Mucosa of rectum (tissue), 2 donors: Measurements from ENCODE around the gene MPPE1.
A peak's percentile ranks its signal among the peaks of the same experiment; 100 is the strongest.
"Not testable (repeated sequence)": the region's sequence is repeated elsewhere in the genome, so short reads cannot be mapped to it uniquely, and the experiment has no call there.

Experiments used
- H3K27ac ChIP-seq, 2 donors: one replicate each; pipeline ENCODE4 v1.7.0; 2013; ENCODE audit warnings: inconsistent platforms in 2 of 2, low read depth in 2 of 2, low read length in 2 of 2
- H3K27me3 ChIP-seq, 2 donors: one replicate each; pipeline ENCODE4 v1.7.0; 2013; ENCODE audit warnings: low read length in 2 of 2; ENCODE audit not compliant: control insufficient read depth in 2 of 2, insufficient read depth in 2 of 2
- H3K36me3 ChIP-seq, 2 donors: one replicate each; pipeline ENCODE4 v1.7.0; 2013; ENCODE audit warnings: low read length in 2 of 2; ENCODE audit not compliant: control insufficient read depth in 2 of 2, insufficient read depth in 2 of 2
- H3K4me1 ChIP-seq, 2 donors: one replicate each; pipeline ENCODE4 v1.7.0; 2013; ENCODE audit warnings: low read length in 2 of 2, mild to moderate bottlenecking in 1 of 2; ENCODE audit not compliant: control insufficient read depth in 2 of 2, insufficient read depth in 2 of 2
- H3K4me3 ChIP-seq, 2 donors: one replicate each; pipeline ENCODE4 v1.7.0; 2013; ENCODE audit warnings: low read length in 2 of 2
- H3K9ac ChIP-seq, 2 donors: one replicate each; pipeline ENCODE4 v1.7.0; 2013; ENCODE audit warnings: low read length in 2 of 2, low read depth in 1 of 2, mild to moderate bottlenecking in 1 of 2
- H3K9me3 ChIP-seq, 2 donors: one replicate each; pipeline ENCODE4 v1.7.0; 2013; ENCODE audit warnings: low read length in 2 of 2; ENCODE audit not compliant: control insufficient read depth in 2 of 2
- donor health status: healthy.
- donor health status: Normal muscosa, but diverticular disease.

The MPPE1 gene

GRCh38 chr18:11902522-11903292 lies 5.4 kb downstream of the MPPE1 start:
- Histone ChIP-seq H3K27me3 (no peaks in the 10 kb centered on the region), H3K27ac (no peak overlapping the region), H3K36me3 (peaks cover 6 to 14% of the 10 kb centered on the region in 2 donors), H3K9me3 (no peaks in the 10 kb centered on the region), H3K4me3 (no peak overlapping the region), H3K4me1 (peaks cover 2 to 7% of the 10 kb centered on the region in 2 donors), H3K9ac (no peak overlapping the region)

- Histone ChIP-seq H3K27me3 (no peaks in the 10 kb centered on the region), H3K36me3 (peaks cover 6 to 14% of the 10 kb centered on the region in 2 donors)
Measured at GRCh38 chr18:11901826-11902438, 6.2 kb downstream of the MPPE1 start.

GRCh38 chr18:11899063-11899462 lies 9.1 kb downstream of the MPPE1 start:
- Histone ChIP-seq H3K4me3 (no peak overlapping the region), H3K9ac (no peak overlapping the region), H3K4me1 (no peaks in the 10 kb centered on the region), H3K9me3 (no peaks in the 10 kb centered on the region), H3K27me3 (no peaks in the 10 kb centered on the region), H3K27ac (no peak overlapping the region), H3K36me3 (peaks cover 11 to 24% of the 10 kb centered on the region in 2 donors)

More at GRCh38 chr18:11901826-11902438, 6.2 kb downstream of the MPPE1 start:
- no peak overlapping the region for H3K9ac ChIP-seq
- H3K4me1 ChIP-seq, result no peaks in the 10 kb centered on the region
- H3K27ac ChIP-seq, result no peak overlapping the region
- H3K9me3 ChIP-seq, result no peaks in the 10 kb centered on the region
- no peak overlapping the region for H3K4me3 ChIP-seq

DNA sequence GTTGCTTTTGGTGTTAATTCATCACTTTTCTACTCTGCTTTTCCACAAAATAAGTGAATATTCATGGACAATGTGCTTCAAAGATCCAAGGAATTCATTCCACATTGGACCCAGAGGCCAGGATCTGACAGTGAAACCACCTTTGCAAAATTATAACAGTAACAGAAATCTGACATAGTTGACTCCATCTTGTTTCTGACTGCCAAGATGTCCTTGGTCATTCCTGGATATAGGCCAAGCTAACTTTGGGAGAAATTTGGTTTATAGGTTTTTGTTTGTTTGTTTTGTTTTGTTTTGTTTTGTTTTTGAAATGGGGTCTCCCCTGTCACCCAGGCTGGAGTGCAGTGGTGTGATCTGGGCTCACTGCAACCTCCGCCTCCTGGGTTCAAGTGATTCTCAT lies 10.3 kb downstream of the MPPE1 start:
- Histone ChIP-seq H3K36me3 (peaks cover 13 to 21% of the 10 kb centered on the region in 2 donors), H3K27me3 (no peaks in the 10 kb centered on the region), H3K9me3 (no peaks in the 10 kb centered on the region), H3K4me1 (no peaks in the 10 kb centered on the region), H3K4me3 (no peak overlapping the region), H3K9ac (no peak overlapping the region), H3K27ac (no peak overlapping the region)

DNA sequence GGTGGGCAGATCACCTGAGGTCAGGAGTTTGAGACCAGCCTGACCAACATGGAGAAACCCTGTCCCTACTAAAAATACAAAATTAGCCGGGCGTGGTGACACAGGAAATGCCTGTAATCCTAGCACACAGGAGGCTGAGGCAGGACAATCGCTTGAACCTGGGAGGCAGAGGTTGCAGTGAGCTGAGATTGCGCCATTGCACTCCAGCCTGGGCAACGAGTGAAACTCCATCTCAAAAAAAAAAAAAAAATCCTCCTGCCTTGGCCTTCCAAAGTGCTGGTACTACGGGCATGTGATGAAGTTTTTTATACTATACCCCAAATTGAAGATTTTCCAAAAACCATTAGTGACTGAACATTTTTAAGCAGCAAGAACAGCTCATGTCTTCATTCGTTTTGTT lies 15.7 kb downstream of the MPPE1 start:
- H3K9ac ChIP-seq, H3K4me1 ChIP-seq, H3K9me3 ChIP-seq, H3K27me3 ChIP-seq, H3K4me3 ChIP-seq, H3K27ac ChIP-seq: not testable (repeated sequence)
- H3K36me3 ChIP-seq, result peaks cover 9 to 33% of the 10 kb centered on the region in 2 donors

DNA sequence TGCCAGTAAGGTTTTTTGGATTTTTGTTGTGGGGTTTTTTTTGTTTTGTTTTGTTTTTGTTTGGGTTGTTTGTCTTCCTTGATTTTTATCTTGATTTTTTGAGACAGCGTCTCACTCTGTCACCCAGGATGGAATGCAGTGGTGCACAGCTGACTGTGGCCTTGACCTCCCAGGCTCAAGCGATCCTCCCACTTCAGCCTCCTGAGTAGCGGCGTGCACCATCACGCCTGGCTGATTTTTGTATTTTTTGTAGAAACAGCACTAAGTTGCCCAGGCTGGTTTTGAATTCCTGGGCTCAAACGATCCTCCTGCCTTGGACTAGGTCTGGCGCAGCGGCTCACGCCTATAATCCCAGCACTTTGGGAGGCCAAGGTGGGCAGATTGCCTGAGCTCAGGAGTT lies 16.4 kb downstream of the MPPE1 start:
- H3K9me3 ChIP-seq, result no peaks in the 10 kb centered on the region
- H3K27ac ChIP-seq, result no peak overlapping the region
- H3K4me3 ChIP-seq, result no peak overlapping the region
- peaks cover 10 to 36% of the 10 kb centered on the region in 2 donors for H3K36me3 ChIP-seq
- H3K27me3 ChIP-seq, result no peaks in the 10 kb centered on the region
- no peak overlapping the region for H3K9ac ChIP-seq
- H3K4me1 ChIP-seq, result peaks cover 8 to 16% of the 10 kb centered on the region in 2 donors

GRCh38 chr18:11889284-11889683 lies 18.8 kb downstream of the MPPE1 start:
- Histone ChIP-seq H3K36me3 (peaks cover 18 to 42% of the 10 kb centered on the region in 2 donors), H3K4me1 (peaks cover 22 to 36% of the 10 kb centered on the region in 2 donors), H3K4me3 (no peak overlapping the region), H3K9me3 (no peaks in the 10 kb centered on the region), H3K9ac (no peak overlapping the region), H3K27me3 (no peaks in the 10 kb centered on the region), H3K27ac (no peak overlapping the region)

DNA sequence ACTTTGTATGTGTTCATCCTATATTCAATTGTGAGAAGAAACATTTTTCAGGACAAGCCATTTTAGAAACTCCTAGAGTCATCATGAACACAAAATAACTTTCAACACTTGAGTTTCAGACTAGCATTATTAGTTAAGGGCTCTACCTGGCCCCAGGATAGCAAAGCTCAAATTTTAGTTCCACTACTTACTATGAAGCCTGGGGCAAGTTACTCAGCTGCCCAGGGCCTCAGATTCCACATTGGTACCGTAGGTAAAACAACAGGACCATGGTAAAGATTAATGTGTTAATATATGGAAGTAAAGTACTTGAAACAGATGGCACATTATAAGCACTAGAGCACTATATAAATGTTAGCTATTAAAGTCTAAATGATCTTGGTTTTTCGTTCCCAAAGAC lies 19.4 kb downstream of the MPPE1 start:
- Histone ChIP-seq H3K36me3 (peaks cover 19 to 42% of the 10 kb centered on the region in 2 donors), H3K4me3 (no peak overlapping the region), H3K27me3 (no peaks in the 10 kb centered on the region), H3K4me1 (peaks cover 22 to 36% of the 10 kb centered on the region in 2 donors), H3K27ac (no peak overlapping the region), H3K9me3 (no peaks in the 10 kb centered on the region), H3K9ac (no peak overlapping the region)

DNA sequence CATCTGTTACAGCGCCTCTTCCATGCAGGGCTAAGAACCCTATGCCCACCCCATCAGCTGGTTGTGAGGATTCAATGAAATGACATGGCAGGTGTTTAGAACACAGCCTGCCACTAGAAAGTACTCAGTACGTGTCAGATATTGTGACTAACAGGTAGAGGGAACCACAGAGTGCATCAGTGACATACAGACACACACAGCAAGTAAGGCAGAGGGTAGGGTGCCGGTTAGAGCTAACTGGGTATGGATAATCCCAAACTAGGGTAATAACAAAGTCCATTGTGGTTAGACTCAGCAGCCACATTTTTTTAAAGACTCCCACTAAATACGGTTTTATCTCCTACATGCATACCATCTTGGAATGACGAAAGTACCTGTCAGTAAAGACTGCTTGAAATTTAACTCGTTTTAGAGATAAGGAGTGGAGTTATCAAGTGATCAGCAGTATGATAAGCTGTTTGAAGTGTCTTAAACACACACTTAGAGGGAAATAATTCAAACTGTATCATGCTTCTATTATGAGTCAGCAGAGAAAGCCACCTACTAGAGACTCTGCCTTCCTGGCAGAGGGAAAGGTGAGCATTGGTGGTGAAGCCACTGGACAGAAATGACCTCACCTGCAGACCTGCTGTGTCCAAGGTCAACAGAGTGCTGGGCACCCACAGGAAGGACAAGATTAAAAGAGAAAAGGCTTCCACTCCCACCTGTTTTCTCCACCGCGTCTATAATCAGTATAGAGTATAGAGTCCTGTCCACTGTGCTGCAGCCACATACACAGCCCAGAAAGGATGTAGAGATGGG lies 20.6 kb downstream of the MPPE1 start:
- Histone ChIP-seq H3K27ac (peak overlapping the region; percentile 59 to 63), H3K4me1 (peaks cover 22 to 36% of the 10 kb centered on the region in 2 donors), H3K36me3 (peaks cover 16 to 37% of the 10 kb centered on the region in 2 donors), H3K9ac (peak overlapping the region in 1 of 2 donors; percentile 23), H3K9me3 (no peaks in the 10 kb centered on the region), H3K27me3 (no peaks in the 10 kb centered on the region), H3K4me3 (no peak overlapping the region)
